GM13976 (cell line): Measurements from ENCODE around the gene EXOG.

Source experiments
- DNase-seq: peaks from one replicate; pipeline ENCODE4 v3.0.0; 2012; ENCODE audit warnings: low spot score
- in situ Hi-C: fragments of 300-500 bp; cut with MboI; formaldehyde crosslinking; loops from one replicate; pipeline ENCODE4 v1.12.0; 2022; ENCODE audit warnings: low sequenced_read_pairs, mixed read lengths, inconsistent platforms; ENCODE audit not compliant: unreplicated experiment
- TF ChIP-seq, protein P1 (sequence below): IDR thresholded peaks from 2 replicates; pipeline ENCODE4 v1.5.1; 2012; ENCODE audit warnings: borderline replicate concordance, mild to moderate bottlenecking; ENCODE audit not compliant: insufficient read depth; ENCODE audit errors: extremely low read depth, missing control alignments, control extremely low read depth

The EXOG gene

DNA sequence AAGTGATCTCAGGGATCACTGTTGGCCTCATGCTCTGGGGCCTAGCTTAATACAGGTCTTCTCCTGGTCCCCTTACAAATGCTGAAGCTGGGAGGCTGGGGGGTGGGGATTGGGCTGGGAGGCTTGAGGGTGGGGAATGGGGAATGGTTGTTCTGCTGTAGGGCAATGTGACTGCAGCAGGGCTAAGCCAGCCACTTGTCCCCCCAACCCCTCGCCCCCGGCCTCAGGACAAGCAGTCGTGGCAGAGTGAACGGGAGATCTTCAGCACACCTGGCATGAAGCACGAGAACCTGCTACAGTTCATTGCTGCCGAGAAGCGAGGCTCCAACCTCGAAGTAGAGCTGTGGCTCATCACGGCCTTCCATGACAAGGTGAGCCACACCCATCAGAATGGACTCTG lies 17.2 kb upstream of the EXOG start:
- no peak for DNase-seq
- TF ChIP-seq, protein P1, sequence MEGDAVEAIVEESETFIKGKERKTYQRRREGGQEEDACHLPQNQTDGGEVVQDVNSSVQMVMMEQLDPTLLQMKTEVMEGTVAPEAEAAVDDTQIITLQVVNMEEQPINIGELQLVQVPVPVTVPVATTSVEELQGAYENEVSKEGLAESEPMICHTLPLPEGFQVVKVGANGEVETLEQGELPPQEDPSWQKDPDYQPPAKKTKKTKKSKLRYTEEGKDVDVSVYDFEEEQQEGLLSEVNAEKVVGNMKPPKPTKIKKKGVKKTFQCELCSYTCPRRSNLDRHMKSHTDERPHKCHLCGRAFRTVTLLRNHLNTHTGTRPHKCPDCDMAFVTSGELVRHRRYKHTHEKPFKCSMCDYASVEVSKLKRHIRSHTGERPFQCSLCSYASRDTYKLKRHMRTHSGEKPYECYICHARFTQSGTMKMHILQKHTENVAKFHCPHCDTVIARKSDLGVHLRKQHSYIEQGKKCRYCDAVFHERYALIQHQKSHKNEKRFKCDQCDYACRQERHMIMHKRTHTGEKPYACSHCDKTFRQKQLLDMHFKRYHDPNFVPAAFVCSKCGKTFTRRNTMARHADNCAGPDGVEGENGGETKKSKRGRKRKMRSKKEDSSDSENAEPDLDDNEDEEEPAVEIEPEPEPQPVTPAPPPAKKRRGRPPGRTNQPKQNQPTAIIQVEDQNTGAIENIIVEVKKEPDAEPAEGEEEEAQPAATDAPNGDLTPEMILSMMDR: no peak
- in situ Hi-C loops: loop anchor here (25.0 kb wide), 1 partner anchor 342 kb away; the partner anchor contains the start of genes ACAA1 and MYD88

DNA sequence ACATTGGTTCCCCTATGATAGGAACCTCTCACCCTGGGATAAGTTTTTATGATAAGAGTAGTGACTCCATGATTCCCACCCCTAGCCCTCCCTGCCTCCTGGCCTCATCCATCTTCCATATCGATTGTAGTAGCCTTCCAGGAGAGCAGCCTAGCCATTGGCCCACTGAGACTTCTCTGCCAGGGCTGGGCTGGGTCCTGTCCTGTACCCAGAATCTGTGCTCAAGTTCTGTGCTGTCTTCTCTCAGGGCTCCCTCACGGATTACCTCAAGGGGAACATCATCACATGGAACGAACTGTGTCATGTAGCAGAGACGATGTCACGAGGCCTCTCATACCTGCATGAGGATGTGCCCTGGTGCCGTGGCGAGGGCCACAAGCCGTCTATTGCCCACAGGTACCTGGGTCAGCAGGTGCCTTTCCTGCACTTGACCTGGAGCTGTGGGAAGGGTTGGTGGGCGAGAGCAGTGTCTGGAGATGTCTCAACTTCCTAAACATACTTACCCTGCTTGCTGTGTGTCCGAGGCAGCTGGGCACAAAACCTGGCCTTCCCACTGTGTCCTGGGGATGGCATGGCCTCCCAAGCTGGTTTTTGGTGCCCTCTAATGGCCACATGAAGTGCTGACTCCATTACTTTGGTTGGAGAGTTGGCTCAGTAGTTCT lies 16.6 kb upstream of the EXOG start:
- peak; percentile 83 for DNase-seq
- TF ChIP-seq, protein P1: peak; percentile 67
- in situ Hi-C loops: loop anchor here (25.0 kb wide), 1 partner anchor 342 kb away; the partner anchor contains the start of genes ACAA1 and MYD88

DNA sequence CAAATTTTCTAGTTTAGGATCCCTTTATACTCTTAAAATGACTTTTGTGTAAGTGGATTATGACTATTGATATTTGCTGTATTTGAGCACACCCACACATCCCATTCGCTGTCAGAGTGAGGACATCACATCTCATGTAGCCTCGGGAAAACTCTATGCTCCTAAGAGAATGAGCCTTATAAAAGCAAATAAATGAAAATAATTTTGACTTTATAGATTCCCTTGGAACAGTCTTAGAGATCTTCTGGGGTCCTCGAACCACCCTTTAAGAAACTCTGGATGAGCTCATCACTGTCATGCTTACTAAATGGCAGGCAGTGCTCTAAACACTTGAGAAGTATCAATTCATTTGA lies 16.1 kb upstream of the EXOG start:
- TF ChIP-seq, protein P1: no peak
- in situ Hi-C loops: loop anchor here (25.0 kb wide), 1 partner anchor 343 kb away; the partner anchor contains the start of genes ACAA1 and MYD88
- no peak for DNase-seq

DNA sequence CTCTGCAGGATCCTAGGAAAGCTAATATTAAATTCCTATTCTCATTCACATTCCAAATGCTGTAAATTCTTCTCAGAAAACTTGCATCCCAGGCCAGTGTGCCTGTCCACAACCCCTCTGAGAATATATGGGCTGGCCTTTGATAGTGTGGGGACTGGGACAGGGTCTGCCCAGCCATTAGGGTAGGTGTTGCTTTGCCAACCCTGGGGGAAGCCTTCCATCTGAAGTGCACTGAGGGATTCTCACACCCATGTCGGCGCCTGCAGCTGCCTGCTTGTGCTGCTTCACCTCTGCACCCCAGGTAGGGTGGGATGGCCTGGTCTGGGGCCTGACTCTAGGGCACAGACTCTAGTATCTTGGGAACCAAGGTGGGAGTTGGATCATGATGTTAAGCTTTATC lies 15.2 kb upstream of the EXOG start:
- in situ Hi-C loops: loop anchor here (25.0 kb wide), 1 partner anchor 344 kb away; the partner anchor contains the start of genes ACAA1 and MYD88
- DNase-seq: no peak
- TF ChIP-seq, protein P1: no peak

DNA sequence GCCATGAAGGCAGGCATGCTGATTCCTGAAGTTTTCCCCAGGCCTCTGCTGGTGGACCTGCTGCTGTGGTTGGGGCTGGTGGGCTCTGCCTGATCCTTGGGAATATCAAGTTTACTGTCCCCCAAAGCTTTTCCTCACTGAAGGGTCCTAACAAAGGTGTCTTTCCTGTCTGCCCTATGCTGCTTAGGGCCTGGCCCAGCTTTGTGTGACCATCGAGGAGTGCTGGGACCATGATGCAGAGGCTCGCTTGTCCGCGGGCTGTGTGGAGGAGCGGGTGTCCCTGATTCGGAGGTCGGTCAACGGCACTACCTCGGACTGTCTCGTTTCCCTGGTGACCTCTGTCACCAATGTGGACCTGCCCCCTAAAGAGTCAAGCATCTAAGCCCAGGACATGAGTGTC lies 13.2 kb upstream of the EXOG start:
- TF ChIP-seq, protein P1: no peak
- DNase-seq: no peak
- in situ Hi-C loops: loop anchor here (25.0 kb wide), 1 partner anchor 346 kb away; the partner anchor contains the start of genes ACAA1 and MYD88

DNA sequence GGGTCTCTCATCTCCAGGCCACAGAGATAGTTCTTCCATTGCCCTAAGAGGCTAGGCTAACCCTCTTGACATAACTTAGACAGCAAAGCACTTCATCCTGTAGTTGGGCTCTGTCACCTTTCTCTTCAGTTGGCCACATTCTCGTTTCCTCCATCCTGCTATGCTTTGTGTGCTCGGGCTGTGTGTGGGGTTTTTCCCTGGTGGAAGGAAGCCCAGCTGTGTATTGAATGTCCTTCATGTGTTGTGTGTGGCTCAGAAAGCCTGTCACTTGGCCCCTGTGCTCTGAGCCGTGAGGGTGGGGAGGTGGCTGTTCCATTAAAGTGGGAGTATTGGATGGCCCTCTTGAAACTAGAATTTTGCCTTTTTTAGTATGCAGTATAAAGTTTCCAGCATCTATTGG lies 8.8 kb upstream of the EXOG start:
- TF ChIP-seq, protein P1: no peak
- in situ Hi-C loops: loop anchor here (25.0 kb wide), 1 partner anchor 350 kb away; the partner anchor contains the start of genes ACAA1 and MYD88
- peak; percentile 62 for DNase-seq
